GM23338 (cell line): ENCODE measurements around the gene SPOCK2. TPM values are rescaled to one million over a fixed set of nuclear protein-coding genes. Genes with fewer than 3 reads are reported as not detected.

Experiments used
- ATAC-seq: fragments of 200-7000 bp; cut with Tn5 transposase; 3 replicates; pipeline ENCODE4 v1.9.1; 2020
- DNase-seq: peaks from one replicate; pipeline ENCODE4 v3.0.0-alpha.2; 2015; ENCODE audit warnings: low spot score
- H2AFZ ChIP-seq: fragments of 200-600 bp; sonication (generic); 2 replicates; pipeline ENCODE4 v1.8.0; 2016; ENCODE audit warnings: antibody characterized with exemption, mild to moderate bottlenecking, moderate library complexity
- H3F3A ChIP-seq: fragments of 200-600 bp; sonication (generic); replicated peaks from 2 replicates; pipeline ENCODE4 v1.8.0; 2017; ENCODE audit warnings: antibody characterized with exemption, mixed run types, low read depth
- H3K27ac ChIP-seq: fragments of 200-600 bp; sonication (generic); 2 replicates; pipeline ENCODE4 v1.6.1; 2016; ENCODE audit warnings: low read depth
- H3K27me3 ChIP-seq: fragments of 200-600 bp; sonication (generic); 2 replicates; pipeline ENCODE4 v1.8.0; 2016; ENCODE audit warnings: mild to moderate bottlenecking, mixed run types, moderate library complexity; ENCODE audit not compliant: insufficient read depth
- H3K36me3 ChIP-seq: fragments of 200-600 bp; sonication (generic); 2 replicates; pipeline ENCODE4 v1.8.0; 2016; ENCODE audit warnings: mild to moderate bottlenecking; ENCODE audit not compliant: insufficient read depth
- H3K4me1 ChIP-seq: fragments of 200-600 bp; sonication (generic); 2 replicates; pipeline ENCODE4 v1.8.0; 2016; ENCODE audit warnings: mild to moderate bottlenecking, moderate library complexity; ENCODE audit not compliant: insufficient read depth
- H3K4me2 ChIP-seq: fragments of 200-600 bp; sonication (generic); 2 replicates; pipeline ENCODE4 v1.7.1; 2017; ENCODE audit warnings: mixed run types
- H3K4me3 ChIP-seq: fragments of 200-600 bp; sonication (generic); 2 replicates; pipeline ENCODE4 v1.6.1; 2016; ENCODE audit warnings: mixed run types
- H3K79me2 ChIP-seq: fragments of 200-600 bp; sonication (generic); replicated peaks from 2 replicates; pipeline ENCODE4 v1.8.0; 2017; ENCODE audit warnings: mild to moderate bottlenecking; ENCODE audit not compliant: insufficient read depth
- H3K9me2 ChIP-seq: fragments of 200-600 bp; sonication (generic); 2 replicates; pipeline ENCODE4 v1.8.0; 2017; ENCODE audit not compliant: insufficient read depth
- H4K20me1 ChIP-seq: fragments of 200-600 bp; sonication (generic); replicated peaks from 2 replicates; pipeline ENCODE4 v1.8.0; 2017; ENCODE audit warnings: mild to moderate bottlenecking; ENCODE audit not compliant: insufficient read depth
- H3K27ac Mint-ChIP-seq: 2 replicates; pipeline ENCODE4 v1.8.0; 2020; ENCODE audit warnings: inconsistent platforms, mild to moderate bottlenecking, moderate library complexity, mixed read lengths
- H3K27me3 Mint-ChIP-seq: 3 replicates; pipeline ENCODE4 v1.8.0; 2022; ENCODE audit warnings: low read depth, mild to moderate bottlenecking, moderate library complexity, mixed read lengths, inconsistent platforms; ENCODE audit not compliant: insufficient read depth, poor library complexity
- H3K36me3 Mint-ChIP-seq: 3 replicates; pipeline ENCODE4 v1.8.0; 2021; ENCODE audit warnings: low read depth, mild to moderate bottlenecking, inconsistent platforms, moderate library complexity, mixed read lengths
- H3K4me1 Mint-ChIP-seq: 3 replicates; pipeline ENCODE4 v1.8.0; 2020; ENCODE audit warnings: mild to moderate bottlenecking, inconsistent platforms, mixed read lengths
- H3K4me3 Mint-ChIP-seq: 3 replicates; pipeline ENCODE4 v1.8.0; 2021; ENCODE audit warnings: moderate library complexity, mild to moderate bottlenecking, inconsistent platforms, mixed read lengths
- H3K9me3 Mint-ChIP-seq: 3 replicates; pipeline ENCODE4 v1.8.0; 2020; ENCODE audit warnings: moderate library complexity, mild to moderate bottlenecking, inconsistent platforms, mixed read lengths
- CTCF ChIP-seq, 2 experiments: fragments of 200-600 bp in 1 of 2; sonication (generic) in 1 of 2; conservative IDR thresholded peaks; 2 replicates each; pipeline versions ENCODE4 v1.5.1 to v1.6.1; 2016 to 2017; ENCODE audit warnings: antibody characterized with exemption in 2 of 2, low read depth in 2 of 2, mild to moderate bottlenecking in 2 of 2, moderate library complexity in 1 of 2
- JUNB ChIP-seq: IDR thresholded peaks from one replicate; pipeline ENCODE4 v1.6.1; 2016; ENCODE audit warnings: antibody characterized with exemption; ENCODE audit not compliant: unreplicated experiment
- NANOG ChIP-seq: IDR thresholded peaks from 2 replicates; pipeline ENCODE4 v1.6.1; 2016; ENCODE audit warnings: antibody characterized with exemption, borderline replicate concordance
- POLR2AphosphoS5 ChIP-seq: IDR thresholded peaks from 2 replicates; pipeline ENCODE4 v1.6.1; 2016; ENCODE audit warnings: antibody characterized with exemption, low read depth
- ZNF462 ChIP-seq: fragments of 250-450 bp; sonication (Bioruptor Pico); IDR thresholded peaks from 2 replicates; pipeline ENCODE4 v1.5.0; 2020; ENCODE audit warnings: mild to moderate bottlenecking, moderate library complexity
- polyA plus RNA-seq: library from polyadenylated mRNA; unstranded; fragments of >200 nt; fragmentation: Nextera tagmentation; extraction: Ambion mirVana; gene quantifications from 2 replicates; pipeline ENCODE4 v1.2.1, GENCODE V29; 2016
- total RNA-seq: library from RNA; depleted of rRNA; stranded (reverse); fragments of >200 nt; shearing (Covaris generic); gene quantifications from 2 replicates; pipeline ENCODE4 v1.2.3, GENCODE V29; 2014

The SPOCK2 gene
- total and polyA plus RNA-seq, 2 experiments from 2014 or later: 1.3 to 3.6 TPM

GRCh38 chr10:72058989-72059842 lies 29.1 kb downstream of the SPOCK2 start:
- no peaks in the 10 kb centered on the region for H3K4me1 ChIP-seq
- H3F3A ChIP-seq: no peaks in the 10 kb centered on the region
- H3K4me1 Mint-ChIP-seq: peaks cover 19% of the 10 kb centered on the region
- H4K20me1 ChIP-seq: no peaks in the 10 kb centered on the region
- H3K4me3 ChIP-seq: no peak overlapping the region
- no peaks in the 10 kb centered on the region for H3K79me2 ChIP-seq
- no peak overlapping the region for H3K4me2 ChIP-seq
- DNase-seq (no peak), ATAC-seq (no peak)
- no peaks in the 10 kb centered on the region for H3K36me3 ChIP-seq
- H3K27ac Mint-ChIP-seq: no peak overlapping the region
- no peak overlapping the region for H3K27ac ChIP-seq
- no peak overlapping the region for H2AFZ ChIP-seq
- peaks cover 13% of the 10 kb centered on the region for H3K27me3 Mint-ChIP-seq
- no peaks in the 10 kb centered on the region for H3K9me2 ChIP-seq
- H3K4me3 Mint-ChIP-seq: no peak overlapping the region
- H3K9me3 Mint-ChIP-seq: no peaks in the 10 kb centered on the region
- no peaks in the 10 kb centered on the region for H3K36me3 Mint-ChIP-seq
- no peaks in the 10 kb centered on the region for H3K27me3 ChIP-seq
- TF ChIP-seq NANOG (no peak), ZNF462 (CRISPR knock-in tag) (no peak), POLR2AphosphoS5 (no peak)

- Mint-ChIP-seq H3K27me3 (peaks cover 12% of the 10 kb centered on the region), H3K4me1 (peaks cover 19% of the 10 kb centered on the region), H3K36me3 (no peaks in the 10 kb centered on the region), H3K4me3 (no peak overlapping the region), H3K9me3 (no peaks in the 10 kb centered on the region), H3K27ac (no peak overlapping the region)
- ATAC-seq (no peak), DNase-seq (no peak)
- Histone ChIP-seq H3K27ac (no peak overlapping the region), H3K9me2 (no peaks in the 10 kb centered on the region), H2AFZ (no peak overlapping the region), H3F3A (no peaks in the 10 kb centered on the region), H4K20me1 (no peaks in the 10 kb centered on the region), H3K4me3 (no peak overlapping the region), H3K36me3 (no peaks in the 10 kb centered on the region), H3K79me2 (no peaks in the 10 kb centered on the region), H3K27me3 (no peaks in the 10 kb centered on the region), H3K4me1 (no peaks in the 10 kb centered on the region), H3K4me2 (no peak overlapping the region)
- TF ChIP-seq CTCF (conservative IDR thresholded peaks at IDR 0.05; ENCODE audit: low read depth in 2 of 2) (no peak), JUNB (no peak)
Observed at GRCh38 chr10:72058347-72058898, 29.9 kb downstream of the SPOCK2 start.
